Dendritic cell treated with granulocyte-macrophage colony-stimulating factor and Interleukin-4, amounts not matched to agents 40 ng/mL and 50 ng/mL, for 4 days (primary cell): ENCODE measurements around the gene MGMT.

Experiments used
- H3K27ac Mint-ChIP-seq: one replicate; pipeline ENCODE4 v1.8.0; 2022; ENCODE audit warnings: mild to moderate bottlenecking, mixed read lengths
- H3K27me3 Mint-ChIP-seq: one replicate; pipeline ENCODE4 v1.8.0; 2022; ENCODE audit warnings: mild to moderate bottlenecking, mixed read lengths
- H3K36me3 Mint-ChIP-seq: one replicate; pipeline ENCODE4 v1.8.0; 2022; ENCODE audit warnings: low read depth, mixed read lengths
- H3K4me1 Mint-ChIP-seq: one replicate; pipeline ENCODE4 v1.8.0; 2022; ENCODE audit warnings: low read depth, mixed read lengths
- H3K4me3 Mint-ChIP-seq: one replicate; pipeline ENCODE4 v1.8.0; 2022; ENCODE audit warnings: mild to moderate bottlenecking, moderate library complexity, mixed read lengths
- H3K9me3 Mint-ChIP-seq: one replicate; pipeline ENCODE4 v1.8.0; 2022; ENCODE audit warnings: mixed read lengths
- intact Hi-C: fragments of 100-400 bp; cut with micrococcal nuclease; formaldehyde crosslinking; loops from one replicate; pipeline ENCODE4 v1.15.0; 2022

Gene MGMT

GRCh38 chr10:129681856-129682255 lies 214.8 kb downstream of the MGMT start:
- intact Hi-C loops, result no loop called here
- H3K27ac Mint-ChIP-seq, result no peak overlapping the region
- no peaks in the 10 kb centered on the region for H3K4me1 Mint-ChIP-seq
- peaks cover 9% of the 10 kb centered on the region for H3K9me3 Mint-ChIP-seq
- peaks cover 5% of the 10 kb centered on the region for H3K36me3 Mint-ChIP-seq
- H3K27me3 Mint-ChIP-seq, result no peaks in the 10 kb centered on the region
- H3K4me3 Mint-ChIP-seq, result no peak overlapping the region

GRCh38 chr10:129683519-129683918 lies 216.5 kb downstream of the MGMT start:
- H3K27me3 Mint-ChIP-seq, result no peaks in the 10 kb centered on the region
- H3K27ac Mint-ChIP-seq, result no peak overlapping the region
- no peak overlapping the region for H3K4me3 Mint-ChIP-seq
- intact Hi-C loops, result no loop called here
- peaks cover 5% of the 10 kb centered on the region for H3K36me3 Mint-ChIP-seq
- H3K4me1 Mint-ChIP-seq, result no peaks in the 10 kb centered on the region
- peaks cover 9% of the 10 kb centered on the region for H3K9me3 Mint-ChIP-seq

GRCh38 chr10:129683920-129684319 lies 216.9 kb downstream of the MGMT start:
- no peaks in the 10 kb centered on the region for H3K27me3 Mint-ChIP-seq
- intact Hi-C loops, result no loop called here
- peaks cover 9% of the 10 kb centered on the region for H3K9me3 Mint-ChIP-seq
- H3K4me1 Mint-ChIP-seq, result no peaks in the 10 kb centered on the region
- H3K36me3 Mint-ChIP-seq, result peaks cover 5% of the 10 kb centered on the region
- H3K27ac Mint-ChIP-seq, result no peak overlapping the region
- no peak overlapping the region for H3K4me3 Mint-ChIP-seq

- H3K27ac Mint-ChIP-seq, result no peak overlapping the region
- intact Hi-C loops, result no loop called here
- H3K27me3 Mint-ChIP-seq, result no peaks in the 10 kb centered on the region
- H3K36me3 Mint-ChIP-seq, result peaks cover 5% of the 10 kb centered on the region
- no peaks in the 10 kb centered on the region for H3K4me1 Mint-ChIP-seq
- peaks cover 8% of the 10 kb centered on the region for H3K9me3 Mint-ChIP-seq
- H3K4me3 Mint-ChIP-seq, result no peak overlapping the region
Observed at GRCh38 chr10:129685271-129685670, 218.2 kb downstream of the MGMT start.

GRCh38 chr10:129689671-129690071 lies 222.6 kb downstream of the MGMT start:
- intact Hi-C loops, result no loop called here
- H3K27me3 Mint-ChIP-seq, result no peaks in the 10 kb centered on the region

GRCh38 chr10:129690248-129691070 lies 223.4 kb downstream of the MGMT start:
- intact Hi-C loops, result no loop called here
- H3K27ac Mint-ChIP-seq, result no peak overlapping the region
- no peaks in the 10 kb centered on the region for H3K27me3 Mint-ChIP-seq
- no peaks in the 10 kb centered on the region for H3K4me1 Mint-ChIP-seq
- no peaks in the 10 kb centered on the region for H3K9me3 Mint-ChIP-seq
- no peak overlapping the region for H3K4me3 Mint-ChIP-seq
- no peaks in the 10 kb centered on the region for H3K36me3 Mint-ChIP-seq

More at GRCh38 chr10:129689671-129690071, 222.6 kb downstream of the MGMT start:
- Mint-ChIP-seq H3K36me3 (no peaks in the 10 kb centered on the region), H3K4me3 (no peak overlapping the region), H3K4me1 (no peaks in the 10 kb centered on the region), H3K27ac (no peak overlapping the region), H3K9me3 (no peaks in the 10 kb centered on the region)

- Mint-ChIP-seq H3K4me1 (peaks cover 5% of the 10 kb centered on the region), H3K36me3 (no peaks in the 10 kb centered on the region), H3K27me3 (no peaks in the 10 kb centered on the region), H3K27ac (no peak overlapping the region), H3K9me3 (no peaks in the 10 kb centered on the region), H3K4me3 (no peak overlapping the region)
- intact Hi-C loops, result no loop called here
Observed at GRCh38 chr10:129692695-129693094, 225.7 kb downstream of the MGMT start.

- intact Hi-C loops, result no loop called here
- H3K4me1 Mint-ChIP-seq, result peaks cover 5% of the 10 kb centered on the region
- H3K36me3 Mint-ChIP-seq, result no peaks in the 10 kb centered on the region
- no peak overlapping the region for H3K4me3 Mint-ChIP-seq
- no peak overlapping the region for H3K27ac Mint-ChIP-seq
- no peaks in the 10 kb centered on the region for H3K27me3 Mint-ChIP-seq
- no peaks in the 10 kb centered on the region for H3K9me3 Mint-ChIP-seq
Observed at GRCh38 chr10:129693382-129693781, 226.3 kb downstream of the MGMT start.

- no peaks in the 10 kb centered on the region for H3K9me3 Mint-ChIP-seq
- no peaks in the 10 kb centered on the region for H3K27me3 Mint-ChIP-seq
- peaks cover 5% of the 10 kb centered on the region for H3K4me1 Mint-ChIP-seq
- no peak overlapping the region for H3K4me3 Mint-ChIP-seq
- no peaks in the 10 kb centered on the region for H3K36me3 Mint-ChIP-seq
- intact Hi-C loops, result no loop called here
- H3K27ac Mint-ChIP-seq, result no peak overlapping the region
Observed at GRCh38 chr10:129694184-129694583, 227.1 kb downstream of the MGMT start.

- intact Hi-C loops, result no loop called here
- no peaks in the 10 kb centered on the region for H3K9me3 Mint-ChIP-seq
- no peaks in the 10 kb centered on the region for H3K27me3 Mint-ChIP-seq
- peaks cover 5% of the 10 kb centered on the region for H3K4me1 Mint-ChIP-seq
- no peaks in the 10 kb centered on the region for H3K36me3 Mint-ChIP-seq
- no peak overlapping the region for H3K27ac Mint-ChIP-seq
- no peak overlapping the region for H3K4me3 Mint-ChIP-seq
Observed at GRCh38 chr10:129694691-129695243, 227.7 kb downstream of the MGMT start.

- no peaks in the 10 kb centered on the region for H3K36me3 Mint-ChIP-seq
- no peaks in the 10 kb centered on the region for H3K9me3 Mint-ChIP-seq
- no peak overlapping the region for H3K27ac Mint-ChIP-seq
- H3K4me3 Mint-ChIP-seq, result no peak overlapping the region
- H3K27me3 Mint-ChIP-seq, result no peaks in the 10 kb centered on the region
- intact Hi-C loops, result no loop called here
- H3K4me1 Mint-ChIP-seq, result peaks cover 5% of the 10 kb centered on the region
Observed at GRCh38 chr10:129695671-129696070, 228.6 kb downstream of the MGMT start.

GRCh38 chr10:129696636-129697035 lies 229.6 kb downstream of the MGMT start:
- peaks cover 5% of the 10 kb centered on the region for H3K4me1 Mint-ChIP-seq
- no peaks in the 10 kb centered on the region for H3K36me3 Mint-ChIP-seq
- H3K27ac Mint-ChIP-seq, result no peak overlapping the region
- H3K9me3 Mint-ChIP-seq, result no peaks in the 10 kb centered on the region
- no peaks in the 10 kb centered on the region for H3K27me3 Mint-ChIP-seq
- H3K4me3 Mint-ChIP-seq, result no peak overlapping the region
- intact Hi-C loops, result no loop called here

GRCh38 chr10:129697463-129698247 lies 230.6 kb downstream of the MGMT start:
- H3K4me1 Mint-ChIP-seq, result peaks cover 5% of the 10 kb centered on the region
- H3K4me3 Mint-ChIP-seq, result no peak overlapping the region
- no peak overlapping the region for H3K27ac Mint-ChIP-seq
- intact Hi-C loops, result no loop called here
- no peaks in the 10 kb centered on the region for H3K36me3 Mint-ChIP-seq
- H3K9me3 Mint-ChIP-seq, result no peaks in the 10 kb centered on the region
- no peaks in the 10 kb centered on the region for H3K27me3 Mint-ChIP-seq

GRCh38 chr10:129699722-129700340 lies 232.8 kb downstream of the MGMT start:
- Mint-ChIP-seq H3K4me3 (no peak overlapping the region), H3K9me3 (no peaks in the 10 kb centered on the region)

More at GRCh38 chr10:129699722-129700340, 232.8 kb downstream of the MGMT start:
- H3K4me1 Mint-ChIP-seq, result peaks cover 13% of the 10 kb centered on the region
- H3K27ac Mint-ChIP-seq, result no peak overlapping the region
- H3K36me3 Mint-ChIP-seq, result no peaks in the 10 kb centered on the region
- H3K27me3 Mint-ChIP-seq, result no peaks in the 10 kb centered on the region
- intact Hi-C loops, result no loop called here
